Measurements from ENCODE around the gene SMIM32. TPM values are rescaled to one million over a fixed set of nuclear protein-coding genes. Genes with fewer than 3 reads are reported as not detected.

Gene SMIM32
- total RNA-seq (5.1 TPM), polyA plus RNA-seq (ENCODE audit: insufficient read depth, low read depth, low replicate concordance) (63.6 TPM)
- long read RNA-seq, donor 1, transcript SMIM32-201 (1 exons, 1,667 nt), result major isoform, 7 of 7 reads
- long read RNA-seq, donor 1, partial matches to known transcripts, result 0 of 7 reads
- long read RNA-seq, donor 1, other reads (novel, unspliced or antisense), result 0 of 7 reads
- long read RNA-seq, donor 2, transcript SMIM32-201 (1 exons, 1,667 nt), result major isoform, 14 of 14 reads
- long read RNA-seq, donor 2, partial matches to known transcripts, result 0 of 14 reads
- long read RNA-seq, donor 2, other reads (novel, unspliced or antisense), result 0 of 14 reads
- long read RNA-seq, donor 3, transcript SMIM32-201 (1 exons, 1,667 nt), result major isoform, 25 of 25 reads
- long read RNA-seq, donor 3, partial matches to known transcripts, result 0 of 25 reads
- long read RNA-seq, donor 3, other reads (novel, unspliced or antisense), result 0 of 25 reads
- long read RNA-seq, donor 4, partial matches to known transcripts, result 0 of 4 reads
- long read RNA-seq, donor 4, other reads (novel, unspliced or antisense), result 0 of 4 reads
- long read RNA-seq, donor 5, result 0 reads
- long read RNA-seq, donor 6, transcript SMIM32-201 (1 exons, 1,667 nt), result major isoform, 20 of 20 reads
- long read RNA-seq, donor 6, partial matches to known transcripts, result 0 of 20 reads
- long read RNA-seq, donor 6, other reads (novel, unspliced or antisense), result 0 of 20 reads
- long read RNA-seq, donor 7, transcript SMIM32-201 (1 exons, 1,667 nt), result major isoform, 16 of 16 reads
- long read RNA-seq, donor 7, partial matches to known transcripts, result 0 of 16 reads
- long read RNA-seq, donor 7, other reads (novel, unspliced or antisense), result 0 of 16 reads
- long read RNA-seq, donor 8, transcript SMIM32-201 (1 exons, 1,667 nt), result major isoform, 8 of 8 reads
- long read RNA-seq, donor 8, partial matches to known transcripts, result 0 of 8 reads
- long read RNA-seq, donor 8, other reads (novel, unspliced or antisense), result 0 of 8 reads
- long read RNA-seq, donor 9, transcript SMIM32-201 (1 exons, 1,667 nt), result major isoform, 6 of 6 reads
- long read RNA-seq, donor 9, partial matches to known transcripts, result 0 of 6 reads
- long read RNA-seq, donor 9, other reads (novel, unspliced or antisense), result 0 of 6 reads
- long read RNA-seq, donor 10, transcript SMIM32-201 (1 exons, 1,667 nt), result major isoform, 10 of 10 reads
- long read RNA-seq, donor 10, partial matches to known transcripts, result 0 of 10 reads
- long read RNA-seq, donor 10, other reads (novel, unspliced or antisense), result 0 of 10 reads

DNA sequence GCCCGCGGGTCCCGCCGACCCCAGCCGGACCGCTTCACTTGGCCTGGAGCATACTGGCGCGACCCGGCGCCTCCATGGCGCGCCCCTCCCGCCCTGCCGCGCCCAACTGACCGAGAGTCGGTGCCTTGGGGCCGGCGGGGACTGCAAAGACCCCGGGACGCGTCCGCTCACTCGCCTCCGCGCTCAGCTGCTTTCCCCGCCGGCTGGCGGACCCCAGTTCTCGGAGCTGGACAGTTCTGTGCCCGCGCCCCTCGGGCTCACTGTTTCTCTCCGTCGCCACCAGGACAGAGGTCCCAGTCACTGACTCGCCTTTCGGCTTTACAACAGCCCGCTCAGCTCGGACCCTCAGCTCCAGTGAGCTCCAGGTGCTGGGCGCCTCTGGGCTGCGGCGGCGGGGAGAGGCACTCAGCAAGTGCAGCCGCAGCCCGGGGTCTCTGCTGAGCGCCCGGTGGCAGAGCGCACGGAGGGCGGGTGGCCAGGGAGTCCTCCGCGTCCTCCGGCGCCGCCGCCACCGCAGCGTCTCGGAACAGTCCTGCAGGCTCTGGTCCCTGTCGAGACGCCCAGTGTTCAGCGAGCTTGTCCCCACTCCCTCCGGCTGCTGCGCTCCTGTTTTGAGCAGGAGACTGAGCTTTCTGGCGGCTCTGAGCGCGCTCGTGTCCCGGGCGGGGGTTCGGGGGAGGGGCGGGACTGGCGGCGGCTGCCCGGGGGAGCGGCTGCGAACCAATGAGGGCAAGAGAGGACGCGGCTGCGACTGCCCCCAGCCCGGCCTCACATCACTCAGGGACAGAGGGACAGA is at the start of gene SMIM32:
Gene SMIM32, minus strand, starts transcription at position 637 of the 796 bp plus-strand sequence. CDS start 638 bp downstream, outside the sequence.
- FAIRE-seq (no peak), DNase-seq (peak; percentile 74 to 76 (median 75))
- H3K4me1 ChIP-seq (ENCODE audit: control insufficient read depth in 2 of 3, insufficient read depth in 2 of 3, low read depth in 1 of 3, low read length in 3 of 3), result peaks cover 0 to 13% (median 4%) of the 10 kb centered on the region in 3 donors
- peaks cover 15% of the 10 kb centered on the region for H3K27me3 ChIP-seq (ENCODE audit: control insufficient read depth, insufficient read depth, low read length)
- H3K9ac ChIP-seq (ENCODE audit: low read length in 3 of 3), result peak within 1 kb of the TSS; percentile 19 to 58 (median 33)
- TF ChIP-seq, protein P1, sequence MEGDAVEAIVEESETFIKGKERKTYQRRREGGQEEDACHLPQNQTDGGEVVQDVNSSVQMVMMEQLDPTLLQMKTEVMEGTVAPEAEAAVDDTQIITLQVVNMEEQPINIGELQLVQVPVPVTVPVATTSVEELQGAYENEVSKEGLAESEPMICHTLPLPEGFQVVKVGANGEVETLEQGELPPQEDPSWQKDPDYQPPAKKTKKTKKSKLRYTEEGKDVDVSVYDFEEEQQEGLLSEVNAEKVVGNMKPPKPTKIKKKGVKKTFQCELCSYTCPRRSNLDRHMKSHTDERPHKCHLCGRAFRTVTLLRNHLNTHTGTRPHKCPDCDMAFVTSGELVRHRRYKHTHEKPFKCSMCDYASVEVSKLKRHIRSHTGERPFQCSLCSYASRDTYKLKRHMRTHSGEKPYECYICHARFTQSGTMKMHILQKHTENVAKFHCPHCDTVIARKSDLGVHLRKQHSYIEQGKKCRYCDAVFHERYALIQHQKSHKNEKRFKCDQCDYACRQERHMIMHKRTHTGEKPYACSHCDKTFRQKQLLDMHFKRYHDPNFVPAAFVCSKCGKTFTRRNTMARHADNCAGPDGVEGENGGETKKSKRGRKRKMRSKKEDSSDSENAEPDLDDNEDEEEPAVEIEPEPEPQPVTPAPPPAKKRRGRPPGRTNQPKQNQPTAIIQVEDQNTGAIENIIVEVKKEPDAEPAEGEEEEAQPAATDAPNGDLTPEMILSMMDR (IDR thresholded peaks at IDR 0.05; ENCODE audit: borderline replicate concordance, extremely low read depth, insufficient read depth), result no peak
- intact Hi-C loops (cut with DNase I), result no loop called here
- H3K9me3 ChIP-seq (ENCODE audit: control insufficient read depth in 2 of 3, insufficient read depth in 1 of 3, low read length in 3 of 3), result no peaks in the 10 kb centered on the region
- peak within 1 kb of the TSS; percentile 48 to 75 (median 73) for H3K4me3 ChIP-seq (ENCODE audit: low read length in 3 of 3)
- no peaks in the 10 kb centered on the region for H3K36me3 ChIP-seq (ENCODE audit: control insufficient read depth in 2 of 3, insufficient read depth in 3 of 3, low read length in 3 of 3)
- peak within 1 kb of the TSS; percentile 82 to 85 for H3K27ac ChIP-seq (ENCODE audit: low read depth in 2 of 2, low read length in 2 of 2)

DNA sequence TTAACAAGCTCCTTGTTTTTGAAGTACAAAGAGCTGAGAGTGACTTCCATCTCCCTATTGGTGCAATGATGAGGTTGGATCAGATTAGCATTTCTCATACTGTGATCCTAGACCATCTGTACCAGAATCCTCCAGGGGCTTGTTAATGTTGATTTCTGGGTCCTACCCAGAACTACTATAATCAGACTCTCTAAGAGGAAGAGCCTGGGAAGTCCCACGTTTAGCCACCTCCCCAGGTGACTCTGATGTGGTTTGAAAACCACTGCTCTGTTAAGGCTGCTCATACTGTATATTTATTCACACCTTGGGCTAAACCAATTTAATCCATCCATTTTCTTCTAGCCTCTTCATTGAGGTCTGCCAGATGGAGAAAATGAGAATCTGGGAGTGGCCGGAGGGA is 49.6 kb upstream of the SMIM32 start:
- Histone ChIP-seq H3K36me3 (ENCODE audit: control insufficient read depth in 2 of 3, insufficient read depth in 3 of 3, low read length in 3 of 3) (no peaks in the 10 kb centered on the region), H3K27me3 (ENCODE audit: control insufficient read depth, insufficient read depth, low read length) (no peaks in the 10 kb centered on the region), H3K4me3 (ENCODE audit: low read length in 3 of 3) (no peak overlapping the region), H3K27ac (ENCODE audit: low read depth in 2 of 2, low read length in 2 of 2) (no peak overlapping the region), H3K9ac (ENCODE audit: low read length in 3 of 3) (no peak overlapping the region), H3K4me1 (ENCODE audit: control insufficient read depth in 2 of 3, insufficient read depth in 2 of 3, low read depth in 1 of 3, low read length in 3 of 3) (peaks cover 0 to 2% (median 0%) of the 10 kb centered on the region in 3 donors), H3K9me3 (ENCODE audit: control insufficient read depth in 2 of 3, insufficient read depth in 1 of 3, low read length in 3 of 3) (no peaks in the 10 kb centered on the region)
- TF ChIP-seq, protein P1 (IDR thresholded peaks at IDR 0.05; ENCODE audit: borderline replicate concordance, extremely low read depth, insufficient read depth), result no peak
- no peak for FAIRE-seq
- intact Hi-C loops (cut with DNase I), result loop anchor here (10.0 kb wide), 1 partner anchor 522 kb away; no protein-coding TSS in a partner anchor
- no peak for DNase-seq

DNA sequence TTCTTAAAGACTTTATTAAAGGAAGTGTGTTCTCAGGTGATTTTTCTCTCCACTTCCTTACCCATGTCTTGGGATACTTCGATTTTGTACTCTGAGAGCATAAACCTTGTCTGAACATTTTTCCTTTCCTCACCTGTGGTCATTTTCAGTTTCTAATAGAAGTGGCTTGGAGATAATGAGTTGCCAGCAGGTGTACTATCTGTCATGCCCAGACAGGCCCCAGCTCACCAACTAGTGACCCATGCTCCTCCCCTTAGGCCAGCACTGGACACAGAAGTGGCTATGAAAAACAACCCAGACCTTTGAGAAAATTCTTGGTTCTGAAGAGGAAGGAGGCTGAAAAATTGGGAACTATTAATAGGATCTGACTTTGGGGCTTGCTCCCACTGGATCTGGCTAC is 49.2 kb upstream of the SMIM32 start:
- H3K4me1 ChIP-seq (ENCODE audit: control insufficient read depth in 2 of 3, insufficient read depth in 2 of 3, low read depth in 1 of 3, low read length in 3 of 3), result peaks cover 0 to 4% (median 0%) of the 10 kb centered on the region in 3 donors
- intact Hi-C loops (cut with DNase I), result loop anchor here (10.0 kb wide), 1 partner anchor 523 kb away; no protein-coding TSS in a partner anchor
- DNase-seq, result no peak
- no peaks in the 10 kb centered on the region for H3K27me3 ChIP-seq (ENCODE audit: control insufficient read depth, insufficient read depth, low read length)
- H3K9me3 ChIP-seq (ENCODE audit: control insufficient read depth in 2 of 3, insufficient read depth in 1 of 3, low read length in 3 of 3), result no peaks in the 10 kb centered on the region
- no peak overlapping the region for H3K4me3 ChIP-seq (ENCODE audit: low read length in 3 of 3)
- H3K27ac ChIP-seq (ENCODE audit: low read depth in 2 of 2, low read length in 2 of 2), result no peak overlapping the region
- TF ChIP-seq, protein P1 (IDR thresholded peaks at IDR 0.05; ENCODE audit: borderline replicate concordance, extremely low read depth, insufficient read depth), result no peak
- no peaks in the 10 kb centered on the region for H3K36me3 ChIP-seq (ENCODE audit: control insufficient read depth in 2 of 3, insufficient read depth in 3 of 3, low read length in 3 of 3)
- no peak overlapping the region for H3K9ac ChIP-seq (ENCODE audit: low read length in 3 of 3)
- no peak for FAIRE-seq

All from kidney (tissue), 22 donors.